Breast epithelium (tissue), 4 donors: ENCODE data around the gene SLC17A2. TPM values are rescaled to one million over a fixed set of nuclear protein-coding genes. Genes with fewer than 3 reads are reported as not detected.

Source experiments
- DNase-seq, 2 donors: peaks; one replicate each; pipeline ENCODE4 v3.0.0-alpha.2; 2019; ENCODE audit warnings: low spot score in 2 of 2
- H3K27ac ChIP-seq, 2 donors: fragments of 200-600 bp; sonication (generic) in 1 of 2; one replicate each; pipeline ENCODE4 v1.5.1; 2016 to 2019; ENCODE audit warnings: mild to moderate bottlenecking in 1 of 2
- H3K27me3 ChIP-seq, 2 donors: fragments of 200-600 bp; sonication (generic) in 1 of 2; one replicate each; pipeline versions ENCODE4 v1.5.1 to v1.6.0; 2017 to 2019; ENCODE audit warnings: control low read depth in 1 of 2, mild to moderate bottlenecking in 1 of 2
- H3K36me3 ChIP-seq: fragments of 200-600 bp; one replicate; pipeline ENCODE4 v1.5.1; 2019
- H3K4me1 ChIP-seq, 2 donors: fragments of 200-600 bp; sonication (generic); one replicate each; pipeline ENCODE4 v1.5.1; 2016 to 2019; ENCODE audit warnings: control low read depth in 1 of 2
- H3K4me3 ChIP-seq, 3 donors: fragments of 200-600 bp; sonication (generic); 1 replicate in 2 of 3; 2 replicates in 1 of 3; pipeline ENCODE4 v1.5.1; 2016 to 2019; ENCODE audit warnings: mild to moderate bottlenecking in 3 of 3, moderate library complexity in 2 of 3
- H3K9me3 ChIP-seq, 2 donors: fragments of 200-600 bp; sonication (generic) in 1 of 2; one replicate each; pipeline ENCODE4 v1.5.1; 2016 to 2019; ENCODE audit warnings: control low read depth in 1 of 2
- CTCF ChIP-seq, 3 donors: fragments of 450-650 bp; IDR thresholded peaks; one replicate each; pipeline ENCODE4 v1.5.1; 2016 to 2017; ENCODE audit warnings: antibody characterized with exemption in 3 of 3, mild to moderate bottlenecking in 3 of 3, moderate library complexity in 3 of 3
- POLR2A ChIP-seq: fragments of 450-650 bp; IDR thresholded peaks from one replicate; pipeline ENCODE4 v1.6.1; 2016; ENCODE audit warnings: antibody characterized with exemption, mild to moderate bottlenecking, moderate library complexity
- POLR2AphosphoS5 ChIP-seq, 3 donors: sonication (generic); formaldehyde crosslinking; IDR thresholded peaks; one replicate each; pipeline ENCODE4 v1.6.1; 2017; ENCODE audit warnings: antibody characterized with exemption in 3 of 3
- intact Hi-C: fragments of 100-400 bp; cut with DNase I; formaldehyde crosslinking; loops from one replicate; pipeline ENCODE4 v1.15.1; 2023; ENCODE audit warnings: low total_unique reads
- total RNA-seq, 3 donors: library from RNA; depleted of rRNA; stranded (reverse); fragments of >200 nt; gene quantifications; one replicate each; pipeline ENCODE4 v1.1.0, GENCODE V29; 2016

SLC17A2 gene
- total RNA-seq, 3 donors from 2014 or later, result not detected

- Histone ChIP-seq H3K27me3 (no peaks in the 10 kb centered on the region), H3K36me3 (no peaks in the 10 kb centered on the region), H3K4me3 (no peak overlapping the region), H3K27ac (no peak overlapping the region), H3K4me1 (no peaks in the 10 kb centered on the region), H3K9me3 (no peaks in the 10 kb centered on the region)
- intact Hi-C loops, result no loop called here
- no peak for DNase-seq
- TF ChIP-seq POLR2A, result no peak
- TF ChIP-seq POLR2AphosphoS5 (IDR thresholded peaks at IDR 0.05), result no peak
- no peak for TF ChIP-seq CTCF (IDR thresholded peaks at IDR 0.05)
These were observed 2.7 kb downstream of the SLC17A2 start for GRCh38 chr6:25927756-25928216.

GRCh38 chr6:25927178-25927577 lies 3.3 kb downstream of the SLC17A2 start:
- H3K27me3 ChIP-seq, result no peaks in the 10 kb centered on the region
- intact Hi-C loops, result no loop called here

GRCh38 chr6:25925876-25926275 lies 4.6 kb downstream of the SLC17A2 start:
- Histone ChIP-seq H3K4me1 (no peaks in the 10 kb centered on the region), H3K27ac (no peak overlapping the region), H3K27me3 (no peaks in the 10 kb centered on the region), H3K36me3 (no peaks in the 10 kb centered on the region), H3K4me3 (no peak overlapping the region), H3K9me3 (no peaks in the 10 kb centered on the region)
- TF ChIP-seq POLR2A, result no peak
- no peak for TF ChIP-seq CTCF (IDR thresholded peaks at IDR 0.05)
- TF ChIP-seq POLR2AphosphoS5 (IDR thresholded peaks at IDR 0.05), result no peak
- intact Hi-C loops, result no loop called here
- no peak for DNase-seq

More at GRCh38 chr6:25927178-25927577, 3.3 kb downstream of the SLC17A2 start:
- no peak for DNase-seq
- H3K27ac ChIP-seq, result no peak overlapping the region
- TF ChIP-seq POLR2A (no peak), POLR2AphosphoS5 (IDR thresholded peaks at IDR 0.05) (no peak), CTCF (IDR thresholded peaks at IDR 0.05) (no peak)
- no peaks in the 10 kb centered on the region for H3K4me1 ChIP-seq
- H3K36me3 ChIP-seq, result no peaks in the 10 kb centered on the region
- H3K4me3 ChIP-seq, result no peak overlapping the region
- H3K9me3 ChIP-seq, result no peaks in the 10 kb centered on the region

- no peak overlapping the region for H3K27ac ChIP-seq
- intact Hi-C loops, result no loop called here
- DNase-seq, result no peak
- no peaks in the 10 kb centered on the region for H3K36me3 ChIP-seq
- TF ChIP-seq POLR2A (no peak), POLR2AphosphoS5 (IDR thresholded peaks at IDR 0.05) (no peak), CTCF (IDR thresholded peaks at IDR 0.05) (no peak)
- no peaks in the 10 kb centered on the region for H3K9me3 ChIP-seq
- no peaks in the 10 kb centered on the region for H3K4me1 ChIP-seq
- no peak overlapping the region for H3K4me3 ChIP-seq
- H3K27me3 ChIP-seq, result no peaks in the 10 kb centered on the region
These were observed 8.2 kb downstream of the SLC17A2 start for GRCh38 chr6:25922301-25922700.

GRCh38 chr6:25921525-25922203 lies 8.8 kb downstream of the SLC17A2 start:
- no peaks in the 10 kb centered on the region for H3K9me3 ChIP-seq

More at GRCh38 chr6:25921525-25922203, 8.8 kb downstream of the SLC17A2 start:
- H3K27me3 ChIP-seq, result no peaks in the 10 kb centered on the region
- H3K36me3 ChIP-seq, result no peaks in the 10 kb centered on the region
- no peak for DNase-seq
- no peak overlapping the region for H3K27ac ChIP-seq
- no peak overlapping the region for H3K4me3 ChIP-seq
- no peaks in the 10 kb centered on the region for H3K4me1 ChIP-seq
- intact Hi-C loops, result no loop called here
- TF ChIP-seq POLR2AphosphoS5 (IDR thresholded peaks at IDR 0.05) (no peak), POLR2A (no peak), CTCF (IDR thresholded peaks at IDR 0.05) (no peak)
